OCI-LY7 (cell line): ENCODE measurements around the gene MGRN1.

ENCODE experiments used
- EZH2phosphoT487 ChIP-seq: fragments of 200-600 bp; sonication (generic); IDR thresholded peaks from 2 replicates; pipeline ENCODE4 v1.6.1; 2018; ENCODE audit warnings: low read depth, borderline replicate concordance, mild to moderate bottlenecking, mixed run types, antibody characterized with exemption, low read length, moderate library complexity, mixed read lengths
- TF ChIP-seq, protein P1 (sequence below): fragments of 200-600 bp; sonication (generic); conservative IDR thresholded peaks from 2 replicates; pipeline ENCODE4 v1.5.1; 2014; ENCODE audit warnings: mild to moderate bottlenecking, antibody characterized with exemption, low read length, moderate library complexity, mixed read lengths

DNA sequence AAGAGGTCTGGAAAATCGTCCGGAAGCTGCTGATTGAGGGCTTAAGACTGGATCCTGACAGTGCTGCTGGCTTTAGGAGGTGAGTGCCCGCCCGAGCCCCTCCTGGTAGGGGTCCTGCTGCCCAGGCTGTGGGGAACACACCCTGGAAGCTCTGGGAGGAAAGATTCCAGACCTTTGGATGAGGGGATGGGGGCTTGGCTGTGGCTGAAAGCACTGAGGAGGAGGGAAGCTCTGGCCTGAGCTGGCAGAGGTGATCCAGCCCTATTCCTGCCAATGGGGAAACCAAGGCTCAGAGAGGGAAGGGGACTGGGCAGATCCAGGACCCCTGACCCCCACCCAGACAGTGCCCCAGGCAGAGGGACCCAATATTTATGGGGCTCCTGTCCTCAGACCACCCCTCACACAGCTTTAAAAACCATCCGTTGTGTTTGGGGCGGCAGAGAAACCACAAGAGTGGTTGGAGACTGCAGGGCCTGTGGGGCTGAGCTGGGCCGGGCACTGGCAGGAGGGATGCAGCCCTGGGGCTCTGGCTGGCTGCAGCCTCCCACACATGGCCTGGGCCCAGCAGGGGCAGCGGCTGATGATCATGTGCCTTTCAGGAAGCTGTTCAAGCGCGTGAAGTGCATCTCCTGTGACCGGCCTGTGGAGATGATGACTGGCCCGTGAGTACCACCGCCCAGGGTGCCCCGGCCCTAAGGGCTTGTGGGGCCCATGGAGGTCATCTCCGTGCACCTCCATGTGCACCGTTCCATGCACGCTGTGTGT, 32.7 kb upstream of the MGRN1 start:
- TF ChIP-seq, protein P1, sequence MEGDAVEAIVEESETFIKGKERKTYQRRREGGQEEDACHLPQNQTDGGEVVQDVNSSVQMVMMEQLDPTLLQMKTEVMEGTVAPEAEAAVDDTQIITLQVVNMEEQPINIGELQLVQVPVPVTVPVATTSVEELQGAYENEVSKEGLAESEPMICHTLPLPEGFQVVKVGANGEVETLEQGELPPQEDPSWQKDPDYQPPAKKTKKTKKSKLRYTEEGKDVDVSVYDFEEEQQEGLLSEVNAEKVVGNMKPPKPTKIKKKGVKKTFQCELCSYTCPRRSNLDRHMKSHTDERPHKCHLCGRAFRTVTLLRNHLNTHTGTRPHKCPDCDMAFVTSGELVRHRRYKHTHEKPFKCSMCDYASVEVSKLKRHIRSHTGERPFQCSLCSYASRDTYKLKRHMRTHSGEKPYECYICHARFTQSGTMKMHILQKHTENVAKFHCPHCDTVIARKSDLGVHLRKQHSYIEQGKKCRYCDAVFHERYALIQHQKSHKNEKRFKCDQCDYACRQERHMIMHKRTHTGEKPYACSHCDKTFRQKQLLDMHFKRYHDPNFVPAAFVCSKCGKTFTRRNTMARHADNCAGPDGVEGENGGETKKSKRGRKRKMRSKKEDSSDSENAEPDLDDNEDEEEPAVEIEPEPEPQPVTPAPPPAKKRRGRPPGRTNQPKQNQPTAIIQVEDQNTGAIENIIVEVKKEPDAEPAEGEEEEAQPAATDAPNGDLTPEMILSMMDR, result no peak
- TF ChIP-seq EZH2phosphoT487, result no peak
